GM19043 (cell line): ENCODE data around the gene NMNAT3.

ENCODE experiments used
- ATAC-seq: cut with Tn5 transposase; IDR thresholded peaks from one replicate; pipeline ENCODE4 v1.9.1; 2021; ENCODE audit warnings: low read depth; ENCODE audit not compliant: unreplicated experiment

The NMNAT3 gene

GRCh38 chr3:139524841-139525636 is 152.7 kb downstream of the NMNAT3 start:
- ATAC-seq, result no peak

- no peak for ATAC-seq
Measured at GRCh38 chr3:139523718-139524117, 154.1 kb downstream of the NMNAT3 start.

GRCh38 chr3:139523166-139523565 is 154.6 kb downstream of the NMNAT3 start:
- no peak for ATAC-seq

- no peak for ATAC-seq
Measured at GRCh38 chr3:139522421-139522820, 155.4 kb downstream of the NMNAT3 start.

- ATAC-seq, result no peak
Measured at GRCh38 chr3:139521816-139522215, 156.0 kb downstream of the NMNAT3 start.

GRCh38 chr3:139521144-139521543 is 156.6 kb downstream of the NMNAT3 start:
- no peak for ATAC-seq

- no peak for ATAC-seq
Measured at GRCh38 chr3:139519998-139520737, 157.6 kb downstream of the NMNAT3 start.

- ATAC-seq, result no peak
Measured at GRCh38 chr3:139518926-139519842, 158.6 kb downstream of the NMNAT3 start.

GRCh38 chr3:139518306-139518705 is 159.5 kb downstream of the NMNAT3 start:
- no peak for ATAC-seq

GRCh38 chr3:139517321-139518065 is 160.3 kb downstream of the NMNAT3 start:
- no peak for ATAC-seq

GRCh38 chr3:139514741-139515140 is 163.0 kb downstream of the NMNAT3 start:
- ATAC-seq, result no peak
